Activated naive CD4-positive, alpha-beta T cell treated with anti-CD3 and anti-CD28 coated beads, Interleukin-2, amount 10 ng/mL, durations not matched to agents 7 days and 5 days (primary cell): ENCODE results near the gene ZSWIM3.
"Not testable (repeated sequence)": the region's sequence is repeated elsewhere in the genome, so short reads cannot be mapped to it uniquely, and the experiment has no call there.

ENCODE experiments used
- CTCF ChIA-PET: fragments of 350-600 bp; sonication (Branson Sonifier 250); formaldehyde crosslinking; loops from one replicate; lab custom pipeline; 2021; ENCODE audit warnings: antibody characterized with exemption; lab: Charles Lee
- DNase-seq: peaks from one replicate; pipeline ENCODE4 v3.0.0-alpha.2; 2020
- H3K27ac Mint-ChIP-seq: one replicate; pipeline ENCODE4 v1.8.0; 2021; ENCODE audit warnings: mild to moderate bottlenecking, moderate library complexity, mixed read lengths
- H3K27me3 Mint-ChIP-seq: one replicate; pipeline ENCODE4 v1.8.0; 2021; ENCODE audit warnings: mild to moderate bottlenecking, mixed read lengths
- H3K36me3 Mint-ChIP-seq: one replicate; pipeline ENCODE4 v1.8.0; 2021; ENCODE audit warnings: mixed read lengths
- H3K4me1 Mint-ChIP-seq: one replicate; pipeline ENCODE4 v1.8.0; 2021; ENCODE audit warnings: mixed read lengths
- H3K4me3 Mint-ChIP-seq: one replicate; pipeline ENCODE4 v1.8.0; 2021; ENCODE audit warnings: mild to moderate bottlenecking, moderate library complexity, mixed read lengths
- H3K9me3 Mint-ChIP-seq: one replicate; pipeline ENCODE4 v1.8.0; 2021; ENCODE audit warnings: mixed read lengths

The ZSWIM3 gene

DNA sequence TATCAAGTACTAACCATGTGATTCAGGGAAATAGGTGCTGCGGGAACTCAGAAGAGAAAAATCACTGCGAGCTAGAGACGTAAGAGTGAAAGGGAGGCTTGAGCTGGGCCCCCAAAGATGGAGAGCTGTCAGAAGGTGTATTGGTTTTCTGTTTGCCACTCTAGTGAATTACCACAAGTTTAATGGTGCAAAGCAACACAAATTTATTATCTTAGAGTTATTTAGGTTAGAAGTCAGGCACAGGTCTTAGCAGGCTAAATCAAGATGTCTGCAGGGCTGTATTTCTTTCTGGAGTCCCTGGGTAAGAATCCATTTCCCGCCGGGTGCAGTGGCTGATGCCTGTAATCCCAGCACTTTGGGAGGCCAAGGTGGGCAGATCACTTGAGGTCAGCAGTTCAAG is 2.5 kb downstream of the ZSWIM3 start:
- Mint-ChIP-seq H3K27ac (no peak overlapping the region), H3K4me3 (no peak overlapping the region), H3K4me1 (peaks cover 46% of the 10 kb centered on the region), H3K36me3 (peaks cover 18% of the 10 kb centered on the region), H3K27me3 (no peaks in the 10 kb centered on the region), H3K9me3 (no peaks in the 10 kb centered on the region)
- DNase-seq, result no peak
- CTCF ChIA-PET, result no interaction called here

DNA sequence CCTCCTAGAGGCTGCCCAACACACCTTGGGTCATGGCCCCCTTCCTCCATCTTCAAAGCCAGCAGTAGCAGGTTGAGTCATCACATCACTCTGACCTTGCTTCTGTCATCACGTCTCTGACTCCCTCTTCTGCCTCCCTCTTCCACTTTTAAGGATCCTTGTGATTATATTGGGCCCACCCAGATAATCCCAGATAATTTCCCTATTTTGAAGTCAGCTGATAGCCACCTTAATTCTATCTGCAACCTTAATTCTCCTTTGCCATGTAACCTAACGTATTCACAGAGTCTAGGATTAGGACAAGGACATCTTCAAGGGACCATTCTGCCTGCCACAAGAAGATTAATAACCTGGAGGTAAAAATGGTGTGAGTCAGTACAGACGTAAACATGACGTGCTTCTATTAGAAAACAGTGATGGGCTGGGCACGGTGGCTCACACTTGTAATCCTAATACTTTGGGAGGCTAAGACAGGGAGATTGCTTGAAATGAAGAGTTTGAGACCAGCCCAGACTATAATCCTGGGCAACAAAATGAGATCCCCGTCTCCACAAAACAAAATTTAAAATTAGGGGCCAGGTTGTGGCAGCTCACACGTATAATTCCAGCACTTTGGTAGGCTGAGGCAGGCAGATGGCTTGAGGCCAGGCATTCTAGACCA is 3.3 kb downstream of the ZSWIM3 start:
- Mint-ChIP-seq H3K4me1 (peaks cover 40% of the 10 kb centered on the region), H3K9me3 (no peaks in the 10 kb centered on the region), H3K4me3 (no peak overlapping the region), H3K27me3 (no peaks in the 10 kb centered on the region), H3K27ac (no peak overlapping the region), H3K36me3 (peaks cover 14% of the 10 kb centered on the region)
- DNase-seq, result no peak
- CTCF ChIA-PET, result no interaction called here

DNA sequence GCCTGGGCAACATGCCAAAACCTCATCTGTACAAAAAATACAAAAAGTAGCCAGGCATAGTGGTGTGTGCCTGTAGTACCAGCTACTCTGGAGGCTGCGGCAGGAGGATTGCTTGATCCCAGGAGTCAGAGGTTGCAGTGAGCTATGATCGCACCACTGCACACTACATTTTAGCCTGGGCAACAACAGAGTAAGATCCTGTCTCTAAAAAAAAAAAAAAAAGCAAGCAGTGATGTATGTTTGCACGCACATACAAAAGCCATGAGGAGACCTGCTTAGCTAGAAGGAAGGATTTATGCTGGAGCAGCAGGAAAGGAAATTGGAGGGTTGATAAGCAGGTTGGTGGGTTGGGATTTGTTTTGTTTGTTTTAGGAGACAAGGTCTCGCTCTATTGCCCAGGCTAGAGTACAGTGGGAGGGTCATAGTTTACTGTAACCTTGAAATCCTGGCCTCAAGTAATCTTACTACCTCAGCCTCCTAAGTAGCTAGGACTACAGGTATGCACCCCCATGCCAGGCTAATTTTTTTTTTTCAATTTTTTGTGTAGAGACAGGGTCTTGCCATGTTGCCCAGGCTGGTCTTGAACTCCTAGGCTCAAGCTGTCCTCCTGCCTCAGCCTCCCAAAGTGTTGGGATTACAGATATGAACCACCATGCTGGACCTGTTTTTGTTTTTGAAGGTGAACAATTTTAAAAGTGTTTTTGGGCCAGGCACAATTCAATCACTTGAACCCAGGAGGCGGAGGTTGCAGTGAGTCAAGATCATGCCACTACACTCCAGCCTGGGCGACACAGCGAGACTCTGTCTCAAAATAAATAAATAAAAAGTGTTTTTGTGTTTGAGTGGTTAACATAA is 4.0 kb downstream of the ZSWIM3 start:
- Mint-ChIP-seq H3K36me3 (peaks cover 14% of the 10 kb centered on the region), H3K9me3 (no peaks in the 10 kb centered on the region), H3K27me3 (no peaks in the 10 kb centered on the region), H3K4me3 (no peak overlapping the region), H3K4me1 (peaks cover 33% of the 10 kb centered on the region), H3K27ac (no peak overlapping the region)
- CTCF ChIA-PET, result no interaction called here
- no peak for DNase-seq

DNA sequence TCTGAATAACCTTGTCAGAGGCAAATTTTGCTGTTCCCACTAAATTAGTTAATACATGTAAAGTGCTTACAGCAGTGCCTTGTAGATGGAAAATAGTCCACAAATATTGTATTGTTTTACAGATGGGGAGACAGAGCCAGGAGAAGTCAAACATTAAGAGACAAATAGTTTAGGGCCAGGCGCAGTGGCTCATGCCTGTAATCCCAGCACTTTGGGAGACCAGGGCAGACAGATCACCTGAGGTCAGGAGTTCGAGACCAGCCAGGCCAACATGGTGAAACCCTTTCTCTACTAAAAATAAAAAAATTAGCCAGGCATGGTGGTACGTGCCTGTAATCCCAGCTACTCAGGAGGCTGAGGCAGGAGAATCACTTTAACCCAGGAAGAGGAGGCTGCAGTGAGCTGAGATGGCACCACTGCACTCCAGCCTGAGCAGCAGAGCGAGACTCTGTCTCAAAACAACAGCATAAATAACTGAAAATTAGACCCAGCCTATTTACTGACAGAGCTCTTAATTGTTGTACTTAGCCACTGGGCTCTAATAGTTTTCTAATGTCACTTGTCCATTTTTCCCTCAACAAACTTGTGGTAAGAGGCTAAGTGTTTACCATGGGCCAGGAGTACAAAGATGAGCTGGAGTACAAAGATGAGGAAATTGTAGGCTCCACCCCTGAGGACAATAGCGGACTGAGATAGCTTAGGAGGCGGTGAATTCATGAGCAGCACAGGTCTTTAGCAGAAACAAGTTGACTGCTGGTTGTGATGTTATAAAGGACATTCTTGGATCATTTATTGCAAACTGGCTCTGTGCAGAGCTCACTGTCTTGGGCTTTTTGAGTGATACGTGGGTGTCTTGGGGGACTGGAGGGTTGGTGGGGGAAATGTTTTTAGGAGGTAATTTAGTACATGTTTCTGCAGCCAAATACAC is 6.4 kb downstream of the ZSWIM3 start:
- no peak overlapping the region for H3K27ac Mint-ChIP-seq
- CTCF ChIA-PET, result interaction anchor here (2.0 kb wide), 1 partner anchor 65 kb away, joined by 6 read pairs; no protein-coding TSS in a partner anchor
- no peak overlapping the region for H3K4me3 Mint-ChIP-seq
- no peak for DNase-seq
- peaks cover 8% of the 10 kb centered on the region for H3K36me3 Mint-ChIP-seq
- H3K27me3 Mint-ChIP-seq, result no peaks in the 10 kb centered on the region
- H3K9me3 Mint-ChIP-seq, result no peaks in the 10 kb centered on the region
- peaks cover 13% of the 10 kb centered on the region for H3K4me1 Mint-ChIP-seq

DNA sequence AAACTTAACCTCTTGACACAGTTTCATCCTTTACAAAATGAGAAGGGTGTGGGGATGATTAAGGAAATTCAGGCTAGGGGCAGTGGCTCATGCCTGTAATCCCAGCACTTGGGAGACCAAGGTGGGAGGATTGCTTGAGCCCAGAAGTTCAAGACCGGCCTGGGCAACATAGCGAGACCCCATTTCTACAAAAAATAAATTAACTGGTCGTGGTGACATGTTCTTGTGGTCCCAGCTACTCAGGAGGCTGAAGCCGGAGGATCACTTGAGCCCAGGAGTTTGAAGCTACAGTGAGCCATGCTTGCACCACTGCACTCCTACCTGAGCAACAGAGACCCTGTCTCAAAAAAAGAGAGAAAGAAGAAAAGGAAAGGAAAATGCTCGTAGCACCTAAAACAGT is 9.0 kb downstream of the ZSWIM3 start:
- no peak for DNase-seq
- no peaks in the 10 kb centered on the region for H3K9me3 Mint-ChIP-seq
- no peak overlapping the region for H3K27ac Mint-ChIP-seq
- H3K4me1 Mint-ChIP-seq, result peaks cover 2% of the 10 kb centered on the region
- no peak overlapping the region for H3K4me3 Mint-ChIP-seq
- H3K27me3 Mint-ChIP-seq, result no peaks in the 10 kb centered on the region
- CTCF ChIA-PET, result no interaction called here
- H3K36me3 Mint-ChIP-seq, result no peaks in the 10 kb centered on the region

DNA sequence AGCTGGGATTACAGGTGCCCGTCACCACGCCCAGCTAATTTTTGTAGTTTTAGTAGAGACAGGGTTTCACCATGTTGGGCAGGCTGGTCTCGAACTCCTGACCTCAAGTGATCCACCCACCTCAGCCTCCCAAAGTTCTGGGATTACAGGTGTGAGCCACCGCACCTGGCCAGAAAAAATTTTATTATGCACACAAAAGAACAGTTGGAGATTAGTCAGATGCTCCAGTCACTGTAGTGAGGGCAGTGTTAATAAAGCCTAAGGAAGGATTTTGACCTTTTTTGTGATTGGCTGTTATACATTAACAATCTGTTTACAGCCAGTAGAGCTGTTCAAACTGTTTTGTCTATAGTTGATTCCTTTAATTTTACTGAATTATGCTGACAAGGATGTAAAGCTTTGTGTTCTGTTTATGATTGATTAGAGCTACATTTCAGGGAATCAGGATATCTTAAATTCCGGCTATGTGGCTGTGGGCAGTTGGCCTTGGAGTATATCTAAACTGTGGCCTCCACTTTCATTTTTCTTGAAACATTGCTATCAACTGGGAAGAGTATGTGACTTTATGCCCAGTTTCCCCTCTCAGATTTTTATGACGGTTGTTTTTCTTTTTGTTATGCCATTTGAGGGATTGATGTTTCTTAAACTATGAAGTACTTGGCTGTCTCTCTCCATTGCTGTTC is 9.9 kb downstream of the ZSWIM3 start:
- Mint-ChIP-seq H3K9me3 (no peaks in the 10 kb centered on the region), H3K27me3 (no peaks in the 10 kb centered on the region), H3K4me3 (no peak overlapping the region), H3K36me3 (peaks cover 2% of the 10 kb centered on the region), H3K27ac (no peak overlapping the region), H3K4me1 (peaks cover 2% of the 10 kb centered on the region)
- DNase-seq, result no peak
- CTCF ChIA-PET, result no interaction called here

DNA sequence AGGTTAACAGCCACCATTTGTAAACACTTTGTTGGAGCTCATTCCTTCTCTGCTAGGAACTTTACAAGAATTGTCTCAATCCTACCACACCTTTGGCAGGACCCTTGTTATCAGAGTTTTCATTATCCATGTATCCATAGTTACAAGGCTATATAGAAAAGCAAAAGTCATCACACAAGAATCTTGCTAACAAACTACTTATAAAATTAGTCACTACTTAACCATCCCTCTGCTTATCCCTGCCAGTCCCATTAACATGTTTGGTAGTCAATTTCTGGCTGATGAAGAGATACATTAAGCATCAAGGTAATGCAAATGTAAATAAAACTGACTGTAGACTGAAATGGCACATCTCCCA is 10.4 kb downstream of the ZSWIM3 start:
- H3K4me1 Mint-ChIP-seq, result peaks cover 2% of the 10 kb centered on the region
- H3K27ac Mint-ChIP-seq, result no peak overlapping the region
- CTCF ChIA-PET, result no interaction called here
- DNase-seq, result no peak
- no peaks in the 10 kb centered on the region for H3K9me3 Mint-ChIP-seq
- no peak overlapping the region for H3K4me3 Mint-ChIP-seq
- H3K36me3 Mint-ChIP-seq, result peaks cover 4% of the 10 kb centered on the region
- H3K27me3 Mint-ChIP-seq, result no peaks in the 10 kb centered on the region

DNA sequence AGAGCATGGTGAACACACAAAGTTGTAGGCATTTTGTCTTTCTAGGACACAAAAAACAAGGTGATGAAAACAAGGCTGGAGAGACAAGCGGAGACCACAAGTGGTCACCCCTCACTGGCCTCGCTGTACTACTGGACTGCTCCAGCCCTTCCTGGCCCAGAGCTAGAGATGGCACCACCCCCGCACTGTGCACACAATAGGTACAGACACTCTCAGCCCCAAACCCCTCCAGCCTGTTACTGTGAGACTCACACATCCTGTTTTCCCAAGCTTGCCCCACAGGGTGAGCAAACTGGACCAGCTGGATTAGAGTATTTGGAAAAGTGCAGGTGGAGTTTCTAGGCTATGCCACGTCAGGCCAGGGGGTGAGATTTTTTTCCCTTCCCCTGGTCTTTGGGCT is 15.2 kb downstream of the ZSWIM3 start:
- H3K4me3 Mint-ChIP-seq, result no peak overlapping the region
- CTCF ChIA-PET, result no interaction called here

DNA sequence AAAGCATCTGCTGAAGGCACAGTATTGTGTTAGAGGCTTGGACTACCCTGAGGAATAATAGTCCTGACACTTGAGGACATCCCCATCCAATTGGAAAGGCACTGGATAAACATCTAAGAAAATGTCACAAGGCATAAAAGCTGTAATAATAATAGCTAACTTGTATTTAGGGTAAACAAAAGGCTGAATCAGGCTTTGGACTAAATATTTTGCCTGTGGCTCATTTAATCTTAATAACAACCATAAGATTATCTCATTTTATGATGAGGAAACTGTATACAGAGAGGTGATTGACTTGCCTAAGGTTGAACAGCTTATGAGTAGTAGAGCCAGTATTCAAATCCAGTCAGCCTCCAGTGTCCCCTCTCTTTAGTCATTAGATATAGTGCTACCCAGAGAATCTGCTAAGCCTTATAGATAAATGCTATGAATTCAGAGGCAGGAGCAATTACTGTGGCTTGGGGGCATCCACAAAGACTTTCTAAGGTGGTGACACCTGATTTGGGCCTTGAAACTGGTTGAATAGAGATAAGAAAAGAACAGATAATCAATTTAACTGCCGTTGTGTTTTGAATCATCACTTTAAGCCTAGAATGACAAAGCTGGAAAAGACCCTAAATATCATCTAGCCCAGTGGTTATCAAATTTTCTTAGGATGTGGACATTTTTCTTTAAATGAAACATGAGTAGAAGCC is 16.1 kb downstream of the ZSWIM3 start:
- CTCF ChIA-PET, result no interaction called here
- H3K27me3 Mint-ChIP-seq, result no peaks in the 10 kb centered on the region
- H3K4me1 Mint-ChIP-seq, result no peaks in the 10 kb centered on the region
- no peak overlapping the region for H3K4me3 Mint-ChIP-seq
- no peak for DNase-seq
- H3K36me3 Mint-ChIP-seq, result peaks cover 11% of the 10 kb centered on the region
- no peak overlapping the region for H3K27ac Mint-ChIP-seq
- no peaks in the 10 kb centered on the region for H3K9me3 Mint-ChIP-seq

More for the DNA sequence above, 15.2 kb downstream of the ZSWIM3 start:
- DNase-seq, result no peak
- Mint-ChIP-seq H3K36me3 (peaks cover 8% of the 10 kb centered on the region), H3K9me3 (no peaks in the 10 kb centered on the region), H3K27ac (no peak overlapping the region), H3K4me1 (no peaks in the 10 kb centered on the region), H3K27me3 (no peaks in the 10 kb centered on the region)

DNA sequence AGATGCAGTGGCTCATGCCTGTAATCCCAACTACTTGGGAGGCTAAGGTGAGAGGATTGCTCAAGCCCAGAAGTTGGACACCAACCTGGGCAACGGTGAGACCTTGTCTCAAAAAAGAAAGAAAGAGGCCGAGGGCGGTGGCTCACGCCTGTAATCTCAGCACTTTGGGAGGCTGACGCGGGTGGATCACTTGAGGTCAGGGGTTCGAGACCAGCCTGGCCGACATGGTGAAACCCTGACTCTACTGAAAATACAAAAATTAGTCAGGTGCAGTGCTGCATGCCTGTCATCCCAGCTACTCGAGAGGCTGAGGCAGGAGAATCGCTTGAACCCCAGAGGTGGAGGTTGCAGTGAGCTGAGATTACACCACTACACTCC is 16.7 kb downstream of the ZSWIM3 start:
- DNase-seq, H3K27me3 Mint-ChIP-seq, H3K4me3 Mint-ChIP-seq, H3K27ac Mint-ChIP-seq, H3K4me1 Mint-ChIP-seq, H3K9me3 Mint-ChIP-seq, CTCF ChIA-PET: not testable (repeated sequence)
- peaks cover 11% of the 10 kb centered on the region for H3K36me3 Mint-ChIP-seq

DNA sequence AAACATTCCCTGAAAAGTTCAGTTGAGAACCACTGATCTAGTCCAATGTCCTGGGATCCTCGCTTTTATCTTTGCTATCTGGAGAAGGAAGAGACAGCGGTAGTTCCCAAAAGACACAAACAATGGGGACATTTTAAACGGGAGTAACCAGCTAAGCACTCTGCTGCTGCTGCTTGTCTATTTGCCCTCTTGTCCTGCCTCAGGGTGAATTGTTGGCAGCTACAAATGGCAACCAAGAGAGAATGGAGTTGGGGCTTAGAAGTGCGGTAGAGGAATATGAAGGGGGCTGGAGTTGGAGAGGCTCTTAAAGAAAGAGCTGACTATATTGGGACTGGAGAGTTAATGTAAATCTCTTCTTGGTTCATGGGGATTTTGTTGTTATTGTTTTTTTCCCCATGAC is 17.2 kb downstream of the ZSWIM3 start:
- peaks cover 11% of the 10 kb centered on the region for H3K36me3 Mint-ChIP-seq
- H3K4me3 Mint-ChIP-seq, result no peak overlapping the region
- H3K27ac Mint-ChIP-seq, result no peak overlapping the region
- H3K4me1 Mint-ChIP-seq, result no peaks in the 10 kb centered on the region
- CTCF ChIA-PET, result no interaction called here
- H3K9me3 Mint-ChIP-seq, result no peaks in the 10 kb centered on the region
- DNase-seq, result no peak
- H3K27me3 Mint-ChIP-seq, result no peaks in the 10 kb centered on the region

DNA sequence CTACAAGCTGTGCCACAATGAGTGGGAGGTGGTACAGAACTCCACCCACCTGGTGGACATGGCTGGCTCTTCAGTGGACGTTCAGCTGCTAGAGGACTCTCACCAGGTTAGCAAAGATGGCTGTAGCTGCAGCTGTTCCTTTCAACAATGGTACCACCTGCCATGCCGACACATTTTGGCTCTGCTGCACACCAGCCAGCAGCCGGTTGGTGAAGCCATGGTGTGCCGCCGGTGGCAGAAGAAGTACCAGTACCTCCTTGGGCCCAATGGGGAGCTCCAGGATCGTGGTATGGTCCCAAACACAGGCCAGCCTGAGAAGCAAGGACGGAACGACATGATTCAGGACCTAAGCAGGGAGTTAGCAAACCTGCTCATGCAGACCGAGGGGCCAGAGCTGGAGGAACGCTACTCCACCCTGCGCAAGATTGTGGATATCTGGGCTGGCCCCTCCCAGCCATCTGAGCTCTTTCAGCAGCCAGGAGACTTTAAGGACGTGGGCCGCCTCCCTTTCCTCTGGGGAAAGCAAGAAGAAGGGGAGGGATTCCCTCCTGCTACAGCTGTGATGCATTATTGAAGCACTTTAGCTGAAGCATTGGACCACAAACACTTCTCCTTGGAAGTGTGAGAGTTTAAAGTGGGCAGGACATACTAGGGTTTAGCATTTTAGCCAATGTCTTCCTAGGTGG is 20.8 kb downstream of the ZSWIM3 start:
- no peak overlapping the region for H3K4me3 Mint-ChIP-seq
- H3K36me3 Mint-ChIP-seq, result peaks cover 18% of the 10 kb centered on the region
- no peaks in the 10 kb centered on the region for H3K27me3 Mint-ChIP-seq
- CTCF ChIA-PET, result interaction anchor here (0.6 kb wide), 1 partner anchor 1417 kb away, joined by 4 read pairs; no protein-coding TSS in a partner anchor
- DNase-seq, result no peak
- H3K9me3 Mint-ChIP-seq, result no peaks in the 10 kb centered on the region
- no peak overlapping the region for H3K27ac Mint-ChIP-seq
- H3K4me1 Mint-ChIP-seq, result peaks cover 22% of the 10 kb centered on the region
